GM18519 (cell line): ENCODE data around the gene SF1.

Source experiments
- ATAC-seq: cut with Tn5 transposase; IDR thresholded peaks from one replicate; pipeline ENCODE4 v1.9.1; 2021; ENCODE audit warnings: mild to moderate bottlenecking, moderate library complexity; ENCODE audit not compliant: unreplicated experiment, low FRiP score

Gene SF1

DNA sequence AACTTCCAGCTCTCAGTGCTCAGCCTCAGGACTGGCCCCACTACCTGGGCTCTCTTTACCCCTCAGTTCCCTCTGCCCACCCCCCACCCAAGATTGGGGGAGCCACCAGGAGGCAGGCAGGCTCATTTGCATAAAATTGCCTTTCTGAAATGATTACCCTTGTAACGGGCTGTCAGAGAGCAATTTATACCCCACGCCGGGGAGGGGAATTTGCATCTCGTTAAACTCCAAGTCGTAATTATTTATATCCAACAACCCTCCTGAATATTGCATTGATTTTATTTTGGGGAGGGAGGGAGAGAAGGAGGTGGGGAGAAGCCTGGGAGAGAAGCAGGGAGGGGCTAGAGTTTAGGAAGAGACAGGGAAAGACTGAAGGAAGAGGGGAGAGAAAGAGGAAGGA, 63.7 kb downstream of the SF1 start:
- no peak for ATAC-seq
